Endothelial cell of umbilical vein (primary cell): ENCODE data around the gene CFHR1. TPM values are rescaled to one million over a fixed set of nuclear protein-coding genes. Genes with fewer than 3 reads are reported as not detected.
"Not testable (repeated sequence)": the region's sequence is repeated elsewhere in the genome, so short reads cannot be mapped to it uniquely, and the experiment has no call there.

Experiments used
- BruUV-seq: library from RNA; stranded (reverse); fragments of 400-500 nt; replicated peaks from 2 replicates; lab custom pipeline; 2021; lab: Mats Ljungman, UMichigan
- CTCF ChIA-PET: fragments of 300-600, 350-600 bp; sonication (Branson Sonifier 250); formaldehyde crosslinking; loops from one replicate; lab custom pipeline; 2021; ENCODE audit warnings: antibody characterized with exemption, inconsistent platforms; lab: Charles Lee
- POLR2A ChIA-PET: fragments of 300-600, 350-600 bp; sonication (Branson Sonifier 250); formaldehyde crosslinking; loops from one replicate; lab custom pipeline; 2021; ENCODE audit warnings: antibody characterized with exemption, inconsistent platforms; lab: Charles Lee
- DNase-seq: peaks from one replicate; pipeline ENCODE4 v3.0.0-alpha.2; 2011; ENCODE audit warnings: low read depth, low spot score
- FAIRE-seq: peaks from 2 replicates; lab custom pipeline; 2011; peaks lifted over from hg19 to GRCh38; lab: Jason Lieb, UNC
- H2AFZ ChIP-seq: 2 replicates; pipeline ENCODE4 v1.6.0; 2012; ENCODE audit warnings: low read depth, low read length, control low read depth, inconsistent platforms
- H3K27ac ChIP-seq: 2 replicates; pipeline ENCODE4 v1.5.1; 2011; ENCODE audit warnings: low read depth, mild to moderate bottlenecking, control low read depth, low read length, moderate library complexity; ENCODE audit not compliant: insufficient read depth
- H3K27me3 ChIP-seq, 2 experiments: 2 replicates each; pipeline versions ENCODE4 v1.6.0 to v1.6.1; 2011; ENCODE audit warnings: low read length in 2 of 2, mixed read lengths in 1 of 2; ENCODE audit not compliant: control insufficient read depth in 2 of 2, insufficient read depth in 2 of 2
- H3K36me3 ChIP-seq, 2 experiments: 2 replicates in 1 of 2; 3 replicates in 1 of 2; pipeline ENCODE4 v1.5.1; 2011; ENCODE audit warnings: low read length in 2 of 2, mild to moderate bottlenecking in 1 of 2, moderate library complexity in 1 of 2; ENCODE audit not compliant: control insufficient read depth in 2 of 2, insufficient read depth in 2 of 2; ENCODE audit errors: extremely low read depth in 1 of 2
- H3K4me1 ChIP-seq: 3 replicates; pipeline ENCODE4 v1.5.1; 2011; ENCODE audit warnings: mild to moderate bottlenecking, low read length; ENCODE audit not compliant: control insufficient read depth, insufficient read depth; ENCODE audit errors: extremely low read depth
- H3K4me2 ChIP-seq: 2 replicates; pipeline ENCODE4 v1.6.1; 2011; ENCODE audit warnings: low read length, control low read depth, mixed read lengths; ENCODE audit not compliant: insufficient read depth
- H3K4me3 ChIP-seq, 3 experiments: fragments of 200-600 bp in 1 of 3; sonication (generic), shearing (Covaris generic) in 1 of 3; replicated peaks in 1 of 3; 2 replicates each; pipeline ENCODE4 v1.5.1; 2011 to 2016; ENCODE audit warnings: control low read depth in 3 of 3, low read length in 3 of 3, mild to moderate bottlenecking in 2 of 3, inconsistent platforms in 1 of 3, low read depth in 1 of 3, moderate library complexity in 1 of 3; ENCODE audit not compliant: insufficient read depth in 1 of 3
- H3K79me2 ChIP-seq: 2 replicates; pipeline ENCODE4 v1.6.0; 2012; ENCODE audit warnings: low read length, inconsistent platforms; ENCODE audit not compliant: control insufficient read depth, insufficient read depth
- H3K9ac ChIP-seq: replicated peaks from 2 replicates; pipeline ENCODE3; 2011; ENCODE audit warnings: low read length, control low read depth; ENCODE audit not compliant: insufficient read depth; ENCODE audit errors: extremely low read depth
- H3K9me1 ChIP-seq: replicated peaks from 3 replicates; pipeline ENCODE4 v1.6.0; 2011; ENCODE audit warnings: mild to moderate bottlenecking, low read length; ENCODE audit not compliant: control insufficient read depth, insufficient read depth; ENCODE audit errors: extremely low read depth
- H3K9me3 ChIP-seq: replicated peaks from 2 replicates; pipeline ENCODE4 v1.5.1; 2012; ENCODE audit warnings: low read length, inconsistent platforms; ENCODE audit not compliant: control insufficient read depth, insufficient read depth
- H4K20me1 ChIP-seq: replicated peaks from 2 replicates; pipeline ENCODE3; 2011; ENCODE audit warnings: mild to moderate bottlenecking, low read length; ENCODE audit not compliant: control insufficient read depth, insufficient read depth; ENCODE audit errors: extremely low read depth
- JUN ChIP-seq: IDR thresholded peaks from 2 replicates; pipeline ENCODE4 v1.6.1; 2011; ENCODE audit warnings: borderline replicate concordance, low read depth; ENCODE audit not compliant: insufficient read length, insufficient read depth
- POLR2A ChIP-seq: IDR thresholded peaks from 2 replicates; pipeline ENCODE4 v1.6.1; 2012; ENCODE audit warnings: low read depth, mild to moderate bottlenecking, control low read depth, low read length
- dilution Hi-C: fragments of 300-500 bp; cut with MboI; formaldehyde crosslinking; loops from one replicate; pipeline ENCODE4 v1.15.0; 2019; ENCODE audit warnings: low sequenced_read_pairs; ENCODE audit not compliant: extremely low pct_ligation_motif_present
- intact Hi-C: fragments of 100-400 bp; cut with micrococcal nuclease; formaldehyde crosslinking; loops from one replicate; pipeline ENCODE4 v1.10.0; 2022
- polyA plus RNA-seq, 4 experiments: library from polyadenylated mRNA; depleted of rRNA in 3 of 4; stranded (reverse) in 3 of 4; unstranded in 1 of 4; fragments of >200 nt; gene quantifications; 2 replicates each; pipeline versions ENCODE4 v1.2.1 to v1.2.3, GENCODE V29; 2011 to 2012; ENCODE audit warnings: missing spikeins in 1 of 4
- total RNA-seq: library from RNA; stranded (reverse); gene quantifications from 2 replicates; pipeline ENCODE4 v1.2.3, GENCODE V29; 2021

The CFHR1 gene
- total and polyA plus RNA-seq, 2 donors (not counting 3 experiments of a cell fraction or from before 2014, with no cell fraction given): 0.11 TPM; not detected in 1

GRCh38 chr1:196791252-196791651, 28.3 kb upstream of the CFHR1 start:
- FAIRE-seq, H3K4me3 ChIP-seq, DNase-seq, H3K79me2 ChIP-seq, H3K36me3 ChIP-seq, H3K27me3 ChIP-seq, H3K4me1 ChIP-seq, intact Hi-C loops, H3K9me1 ChIP-seq, BruUV-seq, H3K9ac ChIP-seq, dilution Hi-C loops, H3K9me3 ChIP-seq, H3K4me2 ChIP-seq, H4K20me1 ChIP-seq, POLR2A ChIA-PET, H2AFZ ChIP-seq, H3K27ac ChIP-seq: not testable (repeated sequence)
- CTCF ChIA-PET: interaction anchor here (0.6 kb wide), 1 partner anchor 125 kb away, joined by 3 read pairs; no protein-coding TSS in a partner anchor

DNA sequence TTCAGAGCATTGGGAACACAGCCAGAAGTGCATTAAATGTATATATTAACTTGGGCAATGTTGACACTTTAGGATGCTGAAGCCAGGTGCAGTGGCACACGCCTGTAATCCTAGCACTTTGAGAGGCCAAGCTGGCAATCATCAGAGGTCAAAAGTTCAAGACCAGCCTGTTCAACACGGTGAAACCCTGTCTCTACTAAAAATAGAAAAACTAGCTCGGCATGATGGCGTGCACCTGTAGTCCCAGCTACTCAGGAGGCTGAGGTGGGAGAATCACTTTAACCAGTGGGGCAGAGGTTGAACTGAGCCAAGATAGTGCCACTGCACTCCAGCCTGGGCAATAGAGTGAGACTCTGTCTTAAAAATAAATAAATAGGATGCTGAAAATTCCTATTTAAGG, 25.4 kb upstream of the CFHR1 start:
- BruUV-seq, H3K4me1 ChIP-seq, dilution Hi-C loops, H2AFZ ChIP-seq, H4K20me1 ChIP-seq, intact Hi-C loops, FAIRE-seq, CTCF ChIA-PET, H3K36me3 ChIP-seq, H3K9me1 ChIP-seq, H3K79me2 ChIP-seq, H3K4me3 ChIP-seq, H3K9ac ChIP-seq, H3K9me3 ChIP-seq, H3K27me3 ChIP-seq, H3K4me2 ChIP-seq, DNase-seq, POLR2A ChIA-PET, H3K27ac ChIP-seq: not testable (repeated sequence)

- Histone ChIP-seq H3K4me1 (no peaks in the 10 kb centered on the region), H3K79me2 (no peaks in the 10 kb centered on the region), H3K4me2 (no peak overlapping the region), H3K9me3 (no peaks in the 10 kb centered on the region), H4K20me1 (no peaks in the 10 kb centered on the region), H3K27me3 (no peaks in the 10 kb centered on the region), H3K36me3 (no peaks in the 10 kb centered on the region), H2AFZ (no peak overlapping the region), H3K9ac (no peak overlapping the region), H3K4me3 (no peak overlapping the region), H3K9me1 (no peaks in the 10 kb centered on the region), H3K27ac (no peak overlapping the region)
- CTCF ChIA-PET: no interaction called here
- no peak for TF ChIP-seq POLR2A
- TF ChIP-seq JUN: no peak
- dilution Hi-C loops (no loop called here), intact Hi-C loops (no loop called here)
- BruUV-seq: no TSS peak
- FAIRE-seq: no peak
- DNase-seq: no peak
- POLR2A ChIA-PET: no interaction called here
Observed at GRCh38 chr1:196797891-196798290, 21.6 kb upstream of the CFHR1 start.

GRCh38 chr1:196801920-196802319, 17.6 kb upstream of the CFHR1 start:
- H3K79me2 ChIP-seq, H3K9ac ChIP-seq, H3K9me3 ChIP-seq, POLR2A ChIA-PET, DNase-seq, CTCF ChIA-PET, H3K9me1 ChIP-seq, H3K4me1 ChIP-seq, H3K27ac ChIP-seq, H3K36me3 ChIP-seq, FAIRE-seq, intact Hi-C loops, BruUV-seq, H3K4me2 ChIP-seq, H3K27me3 ChIP-seq, H2AFZ ChIP-seq, H3K4me3 ChIP-seq, H4K20me1 ChIP-seq, dilution Hi-C loops: not testable (repeated sequence)
